HepG2 (cell line): ENCODE data around the gene TMEM255B.
A peak's percentile ranks its signal among the peaks of the same experiment; 100 is the strongest.

Experiments used
- SMC3 ChIP-seq: IDR thresholded peaks from 2 replicates; pipeline ENCODE4 v1.6.1; 2011; ENCODE audit warnings: low read length, improper control_type of control experiment
- ZBTB1 ChIP-seq: sonication (generic); formaldehyde crosslinking; IDR thresholded peaks from 2 replicates; pipeline ENCODE4 v1.4.0; 2020; ENCODE audit warnings: missing genetic modification reagents, borderline replicate concordance
- TF ChIP-seq, protein P1 (sequence below): sonication (generic); formaldehyde crosslinking; IDR thresholded peaks from 2 replicates; pipeline ENCODE4 v1.4.0; 2020; ENCODE audit warnings: missing genetic modification reagents
- TF ChIP-seq, protein P2 (sequence below): IDR thresholded peaks from 2 replicates; pipeline ENCODE4 v1.6.1; 2016; ENCODE audit warnings: missing compliant biosample characterization, missing genetic modification reagents, borderline replicate concordance

DNA sequence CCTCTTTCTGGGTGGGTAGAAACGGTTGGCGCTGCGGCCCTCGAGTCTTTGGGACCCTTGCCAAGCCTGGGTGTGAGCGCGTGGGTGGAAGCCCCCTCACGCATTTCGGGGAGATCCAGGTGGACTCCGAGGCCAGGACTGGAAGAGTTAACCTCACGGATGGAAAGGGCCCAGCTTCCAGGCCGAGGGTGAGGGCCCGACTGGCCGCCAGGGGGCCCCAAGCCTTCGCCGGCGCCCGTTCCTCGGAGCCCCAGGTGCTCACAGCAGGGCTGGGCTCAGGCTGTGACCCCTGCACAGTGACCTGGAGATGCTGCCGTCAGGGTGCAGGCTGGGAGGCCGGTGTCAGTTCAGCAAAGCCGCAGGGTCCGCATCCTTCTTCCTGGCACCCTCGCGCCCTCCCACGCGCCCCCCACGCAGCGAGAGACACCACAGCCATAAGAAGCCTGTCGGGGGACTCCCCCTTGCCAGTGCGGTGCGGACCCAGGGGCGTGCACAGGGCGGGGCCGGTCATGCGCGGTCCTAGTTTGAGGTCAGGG lies 34.2 kb upstream of the TMEM255B start:
- TF ChIP-seq SMC3 (peak; percentile 10; the same call in 1 of the 2 replicates), ZBTB1 (CRISPR knock-in tag) (no peak)
- TF ChIP-seq, protein P1, sequence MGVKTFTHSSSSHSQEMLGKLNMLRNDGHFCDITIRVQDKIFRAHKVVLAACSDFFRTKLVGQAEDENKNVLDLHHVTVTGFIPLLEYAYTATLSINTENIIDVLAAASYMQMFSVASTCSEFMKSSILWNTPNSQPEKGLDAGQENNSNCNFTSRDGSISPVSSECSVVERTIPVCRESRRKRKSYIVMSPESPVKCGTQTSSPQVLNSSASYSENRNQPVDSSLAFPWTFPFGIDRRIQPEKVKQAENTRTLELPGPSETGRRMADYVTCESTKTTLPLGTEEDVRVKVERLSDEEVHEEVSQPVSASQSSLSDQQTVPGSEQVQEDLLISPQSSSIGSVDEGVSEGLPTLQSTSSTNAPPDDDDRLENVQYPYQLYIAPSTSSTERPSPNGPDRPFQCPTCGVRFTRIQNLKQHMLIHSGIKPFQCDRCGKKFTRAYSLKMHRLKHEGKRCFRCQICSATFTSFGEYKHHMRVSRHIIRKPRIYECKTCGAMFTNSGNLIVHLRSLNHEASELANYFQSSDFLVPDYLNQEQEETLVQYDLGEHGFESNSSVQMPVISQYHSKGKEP (CRISPR knock-in tag) = no peak
- TF ChIP-seq, protein P2, sequence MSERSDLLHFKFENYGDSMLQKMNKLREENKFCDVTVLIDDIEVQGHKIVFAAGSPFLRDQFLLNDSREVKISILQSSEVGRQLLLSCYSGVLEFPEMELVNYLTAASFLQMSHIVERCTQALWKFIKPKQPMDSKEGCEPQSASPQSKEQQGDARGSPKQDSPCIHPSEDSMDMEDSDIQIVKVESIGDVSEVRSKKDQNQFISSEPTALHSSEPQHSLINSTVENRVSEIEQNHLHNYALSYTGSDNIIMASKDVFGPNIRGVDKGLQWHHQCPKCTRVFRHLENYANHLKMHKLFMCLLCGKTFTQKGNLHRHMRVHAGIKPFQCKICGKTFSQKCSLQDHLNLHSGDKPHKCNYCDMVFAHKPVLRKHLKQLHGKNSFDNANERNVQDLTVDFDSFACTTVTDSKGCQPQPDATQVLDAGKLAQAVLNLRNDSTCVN (CRISPR knock-in tag) = no peak
